HG02938 (cell line): ENCODE measurements around the gene SLC35B2.

Experiments
- ATAC-seq: cut with Tn5 transposase; IDR thresholded peaks from one replicate; pipeline ENCODE4 v1.9.1; 2021; ENCODE audit warnings: mild to moderate bottlenecking, moderate library complexity; ENCODE audit not compliant: unreplicated experiment

The SLC35B2 gene

GRCh38 chr6:44223319-44224028 is 33.9 kb downstream of the SLC35B2 start, which contains the start of gene SLC29A1:
TSS of gene SLC29A1 (plus strand) at chr6:44223595. CDS start at chr6:44227314, 3,719 bp downstream.
- ATAC-seq, result peak; percentile 32

GRCh38 chr6:44222486-44223318 is 34.6 kb downstream of the SLC35B2 start:
- ATAC-seq, result peak; percentile 3

GRCh38 chr6:44221961-44222335 is 35.4 kb downstream of the SLC35B2 start:
- ATAC-seq, result no peak

GRCh38 chr6:44221291-44221960 is 35.9 kb downstream of the SLC35B2 start:
- no peak for ATAC-seq

- no peak for ATAC-seq
Measured at GRCh38 chr6:44220913-44221290, 36.4 kb downstream of the SLC35B2 start.

GRCh38 chr6:44219815-44220784 is 37.2 kb downstream of the SLC35B2 start:
- no peak for ATAC-seq

GRCh38 chr6:44219053-44219814 is 38.1 kb downstream of the SLC35B2 start:
- ATAC-seq, result peak; percentile 41

- no peak for ATAC-seq
Measured at GRCh38 chr6:44217332-44218143, 39.8 kb downstream of the SLC35B2 start.

- ATAC-seq, result no peak
Measured at GRCh38 chr6:44216677-44217331, 40.5 kb downstream of the SLC35B2 start, which contains the start of gene MYMX. TSS of gene MYMX (plus strand) at chr6:44216926. CDS start at chr6:44217472, 546 bp downstream.

GRCh38 chr6:44214307-44214706 is 43.0 kb downstream of the SLC35B2 start:
- ATAC-seq, result no peak

GRCh38 chr6:44211284-44211683 is 46.0 kb downstream of the SLC35B2 start:
- ATAC-seq, result no peak

- no peak for ATAC-seq
Measured at GRCh38 chr6:44207966-44208365, 49.4 kb downstream of the SLC35B2 start.
